Spleen (tissue), 7 donors: ENCODE data around the gene SCNN1A.
A peak's percentile ranks its signal among the peaks of the same experiment; 100 is the strongest.

Experiments used
- CTCF ChIP-seq, 11 experiments: fragments of 200-600 bp in 7 of 11; fragments of 450-650 bp in 4 of 11; sonication (generic) in 4 of 11; IDR thresholded peaks in 8 of 11; conservative IDR thresholded peaks in 3 of 11; 1 replicate in 7 of 11; 2 replicates in 4 of 11; pipeline versions ENCODE4 v1.4.0 to v1.8.0; 2016 to 2021; ENCODE audit warnings: antibody characterized with exemption in 11 of 11, inconsistent platforms in 4 of 11, mild to moderate bottlenecking in 1 of 11
- POLR2A ChIP-seq, 3 donors: fragments of 450-650 bp; IDR thresholded peaks; one replicate each; pipeline ENCODE4 v1.5.1; 2017; ENCODE audit warnings: antibody characterized with exemption in 3 of 3, mild to moderate bottlenecking in 1 of 3
- donor health status: DM: no; HTN: no; CAD: no; lungs with moderate emphysema.
- donor health status: DM: no; HTN: no; CAD: no.
- donor health status: DM: no; HTN: no; CAD: no.

- TF ChIP-seq CTCF (IDR thresholded peaks at IDR 0.05 in 8 of 11, conservative IDR thresholded peaks at IDR 0.05 in 3 of 11) (no peak), POLR2A (IDR thresholded peaks at IDR 0.05) (peak in 1 of 3 donors; percentile 35)
Measured at GRCh38 chr12:6336079-6336888, 39.1 kb downstream of the SCNN1A start.
